ENCODE measurements around the gene TOR4A.

DNA sequence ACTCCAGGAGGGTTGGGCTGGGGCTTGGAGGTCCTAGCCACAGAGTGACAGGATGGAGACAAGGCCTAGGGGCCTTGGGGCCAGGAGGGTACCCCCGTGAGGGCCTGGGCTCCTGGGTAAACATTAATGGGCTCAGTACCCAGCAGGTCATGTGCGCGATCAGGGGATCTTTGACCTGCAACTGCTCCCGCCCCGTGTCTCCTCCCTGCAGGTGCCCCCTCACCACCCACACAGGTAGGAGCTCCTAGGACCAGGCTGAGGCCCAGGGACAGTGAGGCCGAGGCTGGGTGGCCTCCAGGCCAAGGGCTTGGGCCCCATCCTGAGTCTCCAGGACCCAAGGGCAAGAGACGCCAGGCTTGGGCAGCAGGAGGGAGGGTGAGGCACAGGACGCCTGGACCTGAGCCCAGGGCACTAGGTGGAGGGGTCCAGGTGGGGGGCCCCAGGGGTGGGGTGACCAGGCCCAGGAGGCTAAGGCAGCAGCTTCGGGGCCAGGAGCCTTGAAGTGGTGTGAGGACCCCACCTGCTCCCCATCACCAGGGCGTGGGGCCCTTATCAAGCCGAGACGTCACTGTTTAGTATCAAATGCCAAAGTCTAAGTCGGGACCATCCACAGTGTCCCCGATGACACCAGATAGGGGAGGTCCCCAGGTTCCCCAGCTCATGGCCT, 46.7 kb upstream of the TOR4A start, which contains the start of gene SLC34A3:
- TF ChIP-seq ARNTL (CRISPR knock-in tag; IDR thresholded peaks at IDR 0.05; ENCODE audit: borderline replicate concordance, low read depth): no peak
- no peak for TF ChIP-seq RARB (CRISPR knock-in tag; IDR thresholded peaks at IDR 0.05)
- TF ChIP-seq CREB5 (CRISPR knock-in tag; IDR thresholded peaks at IDR 0.05; ENCODE audit: low read depth): no peak
- TF ChIP-seq ZFP30 (CRISPR knock-in tag; IDR thresholded peaks at IDR 0.05): no peak
- no peak for TF ChIP-seq TSHZ2 (CRISPR knock-in tag; IDR thresholded peaks at IDR 0.05)
